Esophagus mucosa (tissue), 1 donor: Measurements from ENCODE around the gene RLF. TPM values are rescaled to one million over a fixed set of nuclear protein-coding genes. Genes with fewer than 3 reads are reported as not detected.
"Not testable (repeated sequence)": the region's sequence is repeated elsewhere in the genome, so short reads cannot be mapped to it uniquely, and the experiment has no call there.

Experiments
- ATAC-seq: fragments of 200-7000 bp; cut with Tn5 transposase; one replicate; pipeline ENCODE4 v1.9.1; 2020
- total RNA-seq: library from RNA; stranded (reverse); gene quantifications from one replicate; pipeline ENCODE4 v1.2.4, GENCODE V29; 2023
- donor health status: DM: yes; HTN: yes; CAD: no.

Gene RLF
- total RNA-seq, 1 donor from 2014 or later = 10.0 TPM

DNA sequence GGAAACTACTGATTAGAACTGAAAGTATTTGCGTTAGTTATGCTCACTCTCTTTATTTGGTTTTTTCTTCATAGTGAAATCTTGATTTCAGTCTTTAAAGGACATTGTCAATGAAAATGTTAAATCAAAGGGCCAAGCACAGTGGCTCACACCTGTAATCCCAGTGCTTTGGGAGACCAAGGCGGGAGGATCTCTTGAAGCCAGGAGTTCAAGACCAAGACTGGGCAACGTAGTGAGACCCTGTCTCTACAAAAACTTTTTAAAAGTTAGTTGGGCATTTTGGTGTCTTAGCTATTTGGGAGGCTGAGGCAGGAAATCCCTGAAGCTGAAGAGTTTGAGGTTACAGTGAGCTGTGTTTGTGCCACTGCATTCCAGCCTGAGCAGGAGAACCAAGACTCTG, 13.6 kb downstream of the RLF start:
- ATAC-seq = no peak

- not testable (repeated sequence) for ATAC-seq
Observed at GRCh38 chr1:40176989-40177388, 15.8 kb downstream of the RLF start.

GRCh38 chr1:40178200-40178599, 17.0 kb downstream of the RLF start:
- ATAC-seq = no peak

- ATAC-seq = no peak
Observed at GRCh38 chr1:40179496-40180089, 18.4 kb downstream of the RLF start.

DNA sequence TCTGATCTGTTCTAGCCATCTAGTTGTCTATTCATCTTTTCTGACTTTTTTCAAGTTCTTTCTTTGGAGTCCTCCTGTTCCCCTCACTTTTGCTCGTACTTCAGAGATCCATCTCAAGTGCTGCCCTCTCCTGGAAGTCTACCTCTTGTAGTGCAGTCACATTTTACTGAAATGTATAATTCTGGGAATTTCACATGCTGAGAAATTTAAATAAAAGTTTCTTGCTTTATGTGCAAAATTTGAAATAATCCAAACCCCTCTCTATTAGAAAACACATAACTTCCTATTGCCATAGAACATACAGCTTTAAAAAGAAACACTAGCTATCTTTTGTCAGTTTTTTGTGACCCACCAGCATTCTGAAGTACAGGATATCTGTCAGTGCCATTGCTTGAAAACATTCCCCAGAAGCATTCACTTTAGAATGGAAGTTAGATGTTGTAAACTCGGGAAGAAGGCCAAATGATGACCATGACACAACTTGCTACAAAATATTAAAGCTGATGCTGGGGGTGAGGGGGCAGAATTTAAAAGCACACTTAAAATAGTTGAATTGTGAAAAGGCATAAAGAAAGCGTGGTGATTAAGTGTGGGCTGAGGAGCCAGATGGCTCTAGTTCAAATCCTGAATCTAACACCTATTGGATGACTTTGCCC, 22.0 kb downstream of the RLF start:
- no peak for ATAC-seq

- ATAC-seq = no peak
Observed at GRCh38 chr1:40184193-40184592, 23.0 kb downstream of the RLF start.

DNA sequence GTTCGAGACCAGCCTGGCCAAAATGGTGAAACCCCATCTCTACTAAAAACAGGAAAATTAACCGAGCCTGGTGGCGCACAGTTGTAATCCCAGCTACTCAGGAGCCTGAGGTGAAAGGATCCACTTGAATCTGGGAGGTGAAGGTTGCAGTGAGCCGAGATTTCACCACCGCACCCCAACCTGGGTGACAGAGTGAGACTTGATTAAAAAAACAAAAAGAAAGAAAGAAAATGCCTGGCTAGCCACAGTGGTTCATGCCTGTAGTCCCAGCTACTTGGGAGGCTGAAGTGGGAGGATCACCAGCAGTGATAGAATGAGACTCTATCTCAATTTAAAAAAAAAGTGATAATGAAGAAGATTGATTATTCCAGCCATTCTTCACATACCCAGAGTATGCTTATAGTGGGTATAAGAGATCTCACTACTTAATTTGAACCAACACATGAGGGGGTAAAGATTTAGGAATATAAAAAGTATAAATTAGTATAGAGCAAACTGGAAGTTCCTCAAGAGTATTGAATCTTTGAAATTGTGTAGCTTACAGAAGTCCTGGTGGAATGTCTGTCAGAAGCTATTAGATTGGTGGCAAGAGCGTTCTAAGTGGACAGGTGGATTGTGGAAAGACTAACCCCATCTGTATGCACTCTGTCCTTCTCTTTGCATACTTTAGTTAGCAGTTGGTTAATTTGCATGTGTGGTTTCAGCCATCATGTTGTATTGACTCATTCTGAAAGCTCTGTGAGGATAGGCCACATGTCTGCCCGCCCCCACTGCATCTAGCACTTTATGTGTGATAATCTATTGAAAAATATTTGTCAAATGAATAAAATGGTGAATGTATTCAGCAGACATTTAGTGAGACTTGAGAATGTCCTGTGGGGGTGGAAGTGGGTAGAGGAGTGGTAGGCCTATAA, 25.0 kb downstream of the RLF start:
- peak; percentile 49 for ATAC-seq

DNA sequence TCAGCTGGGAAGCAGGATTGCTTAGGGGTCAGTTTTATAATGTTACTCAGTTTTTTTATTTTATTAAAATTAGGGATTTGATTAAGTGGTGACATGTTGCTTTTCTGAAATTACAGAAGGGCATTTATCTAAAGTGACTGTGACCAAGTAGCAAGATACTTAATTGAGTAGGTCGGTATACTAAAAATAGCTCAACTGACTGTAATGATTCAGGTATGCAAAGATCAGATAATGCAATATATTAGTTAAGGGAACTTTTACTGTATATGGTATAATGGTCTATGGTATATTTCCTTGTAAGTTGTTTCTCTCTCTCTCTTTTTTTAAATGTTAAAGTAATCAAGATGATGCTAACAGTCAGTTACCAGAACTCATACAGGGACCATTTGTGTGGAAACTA, 26.2 kb downstream of the RLF start:
- ATAC-seq = no peak

- ATAC-seq = not testable (repeated sequence)
Observed at GRCh38 chr1:40194639-40195038, 33.5 kb downstream of the RLF start.

GRCh38 chr1:40197656-40198055, 36.5 kb downstream of the RLF start:
- no peak for ATAC-seq

DNA sequence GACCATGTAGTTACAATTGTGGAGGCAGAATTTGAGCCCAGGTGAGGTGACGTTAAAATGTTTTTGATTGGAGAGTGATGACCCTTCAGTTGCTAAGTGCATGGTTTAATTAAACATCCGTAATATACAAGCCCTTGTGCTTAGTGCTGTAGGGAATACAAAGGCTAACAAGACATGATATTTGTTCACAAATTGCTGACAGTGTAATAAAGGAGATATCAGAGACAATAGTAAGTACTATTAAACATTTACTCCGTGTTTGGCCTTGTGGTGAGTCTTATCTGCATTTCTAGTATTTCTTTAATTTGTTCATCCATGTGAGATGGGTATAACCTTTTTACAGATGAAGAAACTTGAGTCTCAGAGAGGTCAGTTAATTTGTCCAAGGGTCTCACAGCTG, 37.9 kb downstream of the RLF start:
- no peak for ATAC-seq

- no peak for ATAC-seq
Observed at GRCh38 chr1:40204856-40205255, 43.7 kb downstream of the RLF start.

GRCh38 chr1:40210511-40211204, 49.5 kb downstream of the RLF start:
- no peak for ATAC-seq

- ATAC-seq = no peak
Observed at GRCh38 chr1:40218333-40218732, 57.1 kb downstream of the RLF start.

DNA sequence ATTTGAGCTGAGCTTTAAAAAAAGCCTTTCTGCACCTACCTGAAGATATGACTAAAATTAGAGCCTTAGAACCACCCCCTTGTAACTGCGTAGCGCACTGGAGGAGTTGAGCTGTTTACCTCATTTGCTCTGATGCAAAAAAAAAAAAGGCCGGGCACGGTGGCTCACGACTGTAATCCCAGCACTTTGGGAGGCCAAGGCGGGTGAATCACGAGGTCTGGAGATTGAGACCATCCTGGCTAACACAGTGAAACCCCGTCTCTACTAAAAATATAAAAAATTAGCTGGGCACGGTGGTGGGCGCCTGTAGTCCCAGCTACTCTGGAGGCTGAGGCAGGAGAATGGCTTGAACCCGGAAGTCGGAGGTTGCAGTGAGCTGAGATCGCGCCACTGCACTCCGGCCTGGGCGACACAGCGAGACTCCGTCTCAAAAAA, 60.3 kb downstream of the RLF start:
- not testable (repeated sequence) for ATAC-seq

- ATAC-seq = no peak
Observed at GRCh38 chr1:40221977-40222772, 61.0 kb downstream of the RLF start.

DNA sequence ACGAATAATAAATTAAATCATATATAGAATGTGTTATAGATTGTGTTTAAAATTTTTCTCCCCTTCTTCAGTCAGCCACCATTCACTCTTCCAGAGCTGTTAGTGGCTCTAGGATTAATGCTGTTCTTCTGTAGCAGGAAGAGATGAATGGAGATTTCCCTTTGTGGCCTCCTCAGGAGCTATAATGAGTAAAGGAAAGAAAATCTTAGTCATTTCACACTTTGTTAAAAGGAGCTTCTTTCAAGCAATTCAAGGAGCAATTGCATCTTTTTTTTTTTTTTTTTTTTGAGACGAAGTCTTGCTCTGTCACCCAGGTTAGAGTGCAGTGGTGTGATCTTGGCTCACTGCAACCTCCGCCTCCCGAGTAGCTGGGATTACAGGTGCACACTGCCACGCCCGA, 62.9 kb downstream of the RLF start:
- no peak for ATAC-seq

- no peak for ATAC-seq
Observed at GRCh38 chr1:40226192-40226591, 65.0 kb downstream of the RLF start.

- no peak for ATAC-seq
Observed at GRCh38 chr1:40232444-40232843, 71.3 kb downstream of the RLF start.

DNA sequence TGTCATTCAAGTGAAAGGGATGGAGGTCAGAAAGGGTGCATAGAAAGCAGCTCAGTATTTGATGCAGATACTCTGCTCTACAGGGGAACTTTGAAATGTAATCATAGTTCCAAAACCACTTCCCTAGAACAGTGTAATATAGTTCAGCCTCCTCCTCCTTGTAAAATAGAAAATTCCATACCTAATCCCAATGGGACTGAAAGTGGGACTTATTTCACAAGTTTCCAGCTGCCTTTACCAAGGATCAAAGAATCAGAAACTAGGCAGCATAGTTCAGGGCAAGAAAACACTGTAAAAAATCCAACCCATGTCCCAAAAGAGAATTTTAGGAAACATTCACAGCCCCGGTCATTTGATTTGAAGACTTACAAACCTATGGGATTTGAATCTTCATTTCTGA, 78.4 kb downstream of the RLF start:
- ATAC-seq = no peak

DNA sequence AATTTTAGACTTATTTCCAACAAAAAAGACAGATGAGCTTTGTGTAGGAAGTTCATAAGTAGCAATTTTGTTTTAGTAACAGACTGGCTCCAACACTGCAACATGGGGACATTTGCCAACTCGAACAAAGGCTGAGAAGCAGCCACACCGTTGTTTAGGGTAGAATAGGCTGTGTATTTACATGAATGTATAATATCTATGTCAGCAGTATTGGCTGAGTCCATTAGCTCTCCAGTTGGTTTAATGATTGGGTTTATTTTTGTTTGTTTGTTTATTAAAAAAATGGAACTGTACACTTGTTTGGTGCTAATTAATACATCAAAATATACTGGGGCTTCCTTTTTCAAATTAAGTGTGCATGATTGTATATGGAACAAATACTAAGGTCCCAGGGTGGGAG, 79.2 kb downstream of the RLF start:
- no peak for ATAC-seq

- ATAC-seq = no peak
Observed at GRCh38 chr1:40241362-40241761, 80.2 kb downstream of the RLF start.
